HT-29 (cell line): Measurements from ENCODE around the gene SLC22A5. TPM values are rescaled to one million over a fixed set of nuclear protein-coding genes. Genes with fewer than 3 reads are reported as not detected.

Experiments
- small RNA-seq: library from RNA; depleted of rRNA; stranded (forward); fragments of <200 nt; gene quantifications from one replicate; pipeline ENCODE3, GENCODE V24; 2014
- total RNA-seq: library from RNA; depleted of rRNA; stranded (reverse); fragments of >200 nt; shearing (Covaris generic); gene quantifications from 2 replicates; pipeline ENCODE4 v1.2.3, GENCODE V29; 2014; rRNA removed

SLC22A5 gene
- total RNA-seq, 1 experiment from 2014 or later = 6.6 TPM

Small RNAs within 50 kb of the gene (small RNA-seq; reads per million reads assigned to genes)
- gene MIR3936 = not detected

Other genes starting within 250 kb of the SLC22A5 start
- gene P4HA2, start 141.9 kb upstream of the SLC22A5 start, total RNA-seq = 20.4 and 20.5 TPM in 2 replicates
- 0.99 and 1.6 TPM in 2 replicates for gene PDLIM4, start 112.0 kb upstream of the SLC22A5 start, total RNA-seq
- gene SLC22A4, start 75.3 kb upstream of the SLC22A5 start, total RNA-seq = 0.20 and 0.26 TPM in 2 replicates
- 52.0 and 58.7 TPM in 2 replicates for gene IRF1, start 121.1 kb downstream of the SLC22A5 start, total RNA-seq
- not detected in 2 replicates for gene IL5, start 173.8 kb downstream of the SLC22A5 start, total RNA-seq
- gene RAD50, start 187.3 kb downstream of the SLC22A5 start, total RNA-seq = 8.6 and 11.3 TPM in 2 replicates